ENCODE results near the gene MYOD1.

GRCh38 chr11:17713851-17714250, 5.5 kb upstream of the MYOD1 start:
- TF ChIP-seq POLR2A (IDR thresholded peaks at IDR 0.05; ENCODE audit: low read depth, low read length) (no peak), PAX5 (IDR thresholded peaks at IDR 0.05; ENCODE audit: insufficient read depth, low read length, severe bottlenecking) (no peak), SPI1 (IDR thresholded peaks at IDR 0.05; ENCODE audit: low read depth, low read length) (no peak), TAF1 (IDR thresholded peaks at IDR 0.05; ENCODE audit: low read depth, low read length) (no peak), POLR2AphosphoS5 (IDR thresholded peaks at IDR 0.05; ENCODE audit: low read depth, low read length) (no peak)
